Measurements from ENCODE around the gene MUS81.
"Not testable (repeated sequence)": the region's sequence is repeated elsewhere in the genome, so short reads cannot be mapped to it uniquely, and the experiment has no call there.

The MUS81 gene

GRCh38 chr11:65848693-65849092 lies 11.5 kb upstream of the MUS81 start:
- not testable (repeated sequence) for DNase-seq (ENCODE audit: low read depth in 2 of 2)

GRCh38 chr11:65849366-65849765 lies 10.9 kb upstream of the MUS81 start:
- no peak for DNase-seq (ENCODE audit: low read depth in 2 of 2)

GRCh38 chr11:65849771-65850216 lies 10.4 kb upstream of the MUS81 start:
- DNase-seq (ENCODE audit: low read depth in 2 of 2) = no peak

GRCh38 chr11:65850217-65851082 lies 9.8 kb upstream of the MUS81 start:
- DNase-seq (ENCODE audit: low read depth in 2 of 2) = no peak

GRCh38 chr11:65851083-65851579 lies 9.1 kb upstream of the MUS81 start:
- no peak for DNase-seq (ENCODE audit: low read depth in 2 of 2)

GRCh38 chr11:65851811-65852507 lies 8.3 kb upstream of the MUS81 start:
- no peak for DNase-seq (ENCODE audit: low read depth in 2 of 2)

- DNase-seq (ENCODE audit: low read depth in 2 of 2) = no peak
These were observed 7.6 kb upstream of the MUS81 start for GRCh38 chr11:65852508-65853245.

GRCh38 chr11:65853246-65853979 lies 6.8 kb upstream of the MUS81 start:
- no peak for DNase-seq (ENCODE audit: low read depth in 2 of 2)

GRCh38 chr11:65854161-65854592 lies 6.1 kb upstream of the MUS81 start:
- no peak for DNase-seq (ENCODE audit: low read depth in 2 of 2)

GRCh38 chr11:65854852-65855837 lies 5.1 kb upstream of the MUS81 start:
- DNase-seq (ENCODE audit: low read depth in 2 of 2) = no peak

GRCh38 chr11:65855927-65856363 lies 4.3 kb upstream of the MUS81 start:
- DNase-seq (ENCODE audit: low read depth in 2 of 2) = no peak

GRCh38 chr11:65856689-65857499 lies 3.3 kb upstream of the MUS81 start:
- DNase-seq (ENCODE audit: low read depth in 2 of 2) = peak; percentile 71 to 81

- DNase-seq (ENCODE audit: low read depth in 2 of 2) = peak; percentile 40 to 45
These were observed 2.8 kb upstream of the MUS81 start for GRCh38 chr11:65857500-65857852.

GRCh38 chr11:65857853-65858680 lies 2.2 kb upstream of the MUS81 start, which contains the start of gene CFL1:
TSS of gene CFL1 (minus strand) at chr11:65858180. CDS start at chr11:65858099, 81 bp downstream.
- peak; percentile 96 to 97 for DNase-seq (ENCODE audit: low read depth in 2 of 2)

- no peak for DNase-seq (ENCODE audit: low read depth in 2 of 2)
These were observed 1.5 kb upstream of the MUS81 start for GRCh38 chr11:65858681-65859087.

- peak; percentile 99 for DNase-seq (ENCODE audit: low read depth in 2 of 2)
These were observed 980 bp upstream of the MUS81 start for GRCh38 chr11:65859095-65859811.

GRCh38 chr11:65859812-65860277 lies 388 bp upstream of the MUS81 start:
- no peak for DNase-seq (ENCODE audit: low read depth in 2 of 2)

GRCh38 chr11:65861165-65861505 lies 902 bp downstream of the MUS81 start:
- DNase-seq (ENCODE audit: low read depth in 2 of 2) = no peak
